Stimulated activated CD4-positive, alpha-beta T cell treated with anti-CD3 and anti-CD28 coated beads, TNF-alpha, amount 100 ng/mL, for 24 hours (primary cell): ENCODE data around the gene TBC1D22A.

Experiments used
- DNase-seq, 3 experiments: peaks; one replicate each; pipeline ENCODE4 v3.0.0-alpha.2; 2020; ENCODE audit warnings: low read depth in 3 of 3

Gene TBC1D22A

DNA sequence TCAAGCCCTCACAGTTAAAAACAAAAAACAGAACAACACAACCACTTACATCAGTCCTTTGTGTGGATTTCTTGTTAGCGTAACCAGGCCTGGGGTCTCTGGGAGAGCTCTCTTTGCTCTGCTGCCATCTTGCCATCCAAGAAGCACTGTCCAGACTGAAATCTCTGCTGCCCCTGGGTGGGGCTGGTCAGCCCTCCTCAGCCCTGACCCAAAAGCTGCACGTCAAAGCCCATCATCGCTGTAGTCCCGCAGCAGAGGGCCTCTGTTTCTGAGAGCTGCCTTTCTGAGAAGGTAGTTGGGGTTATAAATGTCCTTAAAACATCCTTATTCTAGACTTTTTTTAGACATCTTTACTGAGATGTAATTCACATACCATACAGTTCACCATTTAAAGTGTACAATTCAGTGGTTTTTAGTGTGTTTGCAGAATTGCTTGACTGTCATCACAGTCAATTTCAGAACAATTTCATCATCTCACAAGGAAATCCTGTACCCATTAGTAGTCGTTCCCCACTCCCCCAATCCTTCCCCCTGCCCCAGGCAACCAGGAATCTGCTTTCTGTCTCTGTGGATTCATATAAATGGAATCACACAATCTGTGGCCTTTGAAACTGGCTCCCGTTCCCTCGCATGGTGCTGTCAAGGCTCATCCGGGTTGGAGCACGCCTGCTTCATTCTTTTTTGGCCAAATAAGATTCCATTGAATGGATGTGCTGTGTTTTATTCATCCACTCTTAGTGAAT lies 94.9 kb downstream of the TBC1D22A start:
- DNase-seq: no peak

DNA sequence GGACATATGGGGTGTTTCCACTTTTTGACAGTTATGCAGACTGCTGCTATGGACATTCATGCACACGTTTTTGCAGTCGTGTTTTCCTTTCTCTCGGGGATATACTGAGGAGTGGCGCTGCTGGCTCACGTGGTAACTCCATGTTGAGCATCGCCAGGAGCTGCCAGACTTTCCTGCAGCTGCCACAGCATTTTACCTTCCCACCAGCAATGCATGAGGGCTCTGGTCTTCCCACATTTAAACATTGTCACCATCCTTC lies 95.4 kb downstream of the TBC1D22A start:
- no peak for DNase-seq

DNA sequence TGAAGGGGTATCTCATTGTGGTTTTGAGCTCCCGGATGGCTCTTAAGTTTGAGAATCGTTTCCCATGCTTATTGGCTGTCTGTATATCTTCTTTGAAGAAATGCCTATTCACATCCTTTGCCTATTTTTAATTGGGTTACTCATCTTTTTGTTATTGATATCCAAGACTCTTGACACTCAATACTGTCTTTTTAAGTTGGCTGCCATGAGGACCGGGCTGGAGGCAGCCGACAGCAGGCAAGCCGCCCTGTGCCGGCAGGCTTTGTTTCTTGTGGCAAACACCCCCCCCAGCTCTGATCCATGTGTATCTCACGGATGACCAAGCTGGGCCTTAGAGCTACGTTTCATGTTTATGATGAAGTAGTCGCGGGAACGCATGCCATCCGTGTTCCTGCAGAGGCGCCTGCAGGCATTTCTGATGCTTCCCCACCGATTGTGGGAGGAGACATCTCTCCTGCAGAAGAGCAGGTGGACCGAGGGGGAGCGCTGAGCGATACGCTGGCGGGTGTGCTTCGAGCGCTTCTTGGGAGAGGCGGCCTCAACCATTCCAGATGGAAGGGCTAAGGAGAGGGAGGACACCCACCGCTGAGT lies 95.8 kb downstream of the TBC1D22A start:
- DNase-seq: no peak

DNA sequence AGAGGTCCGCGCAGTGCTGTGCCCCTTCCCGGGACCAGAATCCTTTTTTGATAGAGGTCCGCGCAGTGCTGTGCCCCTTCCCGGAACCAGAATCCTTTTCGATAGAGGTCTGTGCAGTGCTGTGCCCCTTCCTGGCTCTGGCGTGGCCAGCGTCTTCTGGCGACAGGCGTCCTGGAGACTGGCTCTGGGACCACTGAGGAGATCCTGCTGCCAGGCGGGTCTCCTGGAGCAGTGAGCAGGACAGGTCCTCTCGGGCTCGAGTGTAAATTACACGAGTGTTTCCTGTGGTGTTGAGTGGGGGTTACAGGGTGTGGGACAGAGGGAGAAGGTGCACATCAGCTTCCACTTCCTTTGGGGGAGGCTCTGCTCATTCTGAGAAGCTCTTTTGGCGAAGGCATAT lies 98.1 kb downstream of the TBC1D22A start:
- DNase-seq: no peak

DNA sequence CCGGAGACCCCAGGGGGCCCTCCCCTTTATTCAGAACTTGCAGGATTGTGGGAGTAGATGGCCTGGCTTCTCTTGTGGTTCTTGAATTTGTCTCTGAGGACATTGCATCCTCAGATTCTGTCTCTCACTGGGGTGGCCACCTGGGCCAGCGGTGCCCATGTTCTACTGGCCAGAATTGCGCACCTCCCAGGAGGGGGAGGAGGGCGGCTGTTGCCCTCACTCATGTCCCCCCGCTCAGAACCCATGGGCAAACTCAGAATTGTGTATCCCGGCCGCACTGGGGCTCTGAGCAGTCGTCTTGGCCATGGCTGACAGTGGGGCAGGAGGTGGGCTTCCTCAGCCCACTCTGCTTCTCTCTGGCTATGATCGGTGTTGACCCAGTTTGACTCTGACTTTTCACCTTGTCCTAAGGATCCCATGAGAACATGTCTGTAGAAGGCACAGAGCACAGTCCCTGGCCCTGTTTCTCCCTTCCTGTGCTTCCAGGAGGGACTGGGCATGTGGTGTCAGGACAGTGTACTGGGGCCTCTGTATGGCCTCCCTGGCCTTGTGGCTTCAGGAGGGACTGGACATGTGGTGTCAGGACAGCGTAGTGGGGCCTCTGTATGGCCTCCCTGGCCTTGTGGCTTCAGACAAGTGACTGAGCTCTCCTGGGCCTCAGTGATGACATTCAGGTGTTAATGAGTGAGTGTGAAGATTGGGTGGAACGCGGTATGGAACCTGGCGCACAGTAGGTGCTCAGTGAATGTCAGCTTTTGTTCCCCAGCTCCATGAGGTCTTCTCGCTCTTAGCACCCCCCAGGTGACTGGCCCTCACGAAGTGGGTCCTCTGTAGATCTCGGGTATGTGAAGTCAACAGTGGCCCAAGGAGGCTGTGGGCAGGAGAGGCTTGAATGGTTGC lies 99.3 kb downstream of the TBC1D22A start:
- no peak for DNase-seq

DNA sequence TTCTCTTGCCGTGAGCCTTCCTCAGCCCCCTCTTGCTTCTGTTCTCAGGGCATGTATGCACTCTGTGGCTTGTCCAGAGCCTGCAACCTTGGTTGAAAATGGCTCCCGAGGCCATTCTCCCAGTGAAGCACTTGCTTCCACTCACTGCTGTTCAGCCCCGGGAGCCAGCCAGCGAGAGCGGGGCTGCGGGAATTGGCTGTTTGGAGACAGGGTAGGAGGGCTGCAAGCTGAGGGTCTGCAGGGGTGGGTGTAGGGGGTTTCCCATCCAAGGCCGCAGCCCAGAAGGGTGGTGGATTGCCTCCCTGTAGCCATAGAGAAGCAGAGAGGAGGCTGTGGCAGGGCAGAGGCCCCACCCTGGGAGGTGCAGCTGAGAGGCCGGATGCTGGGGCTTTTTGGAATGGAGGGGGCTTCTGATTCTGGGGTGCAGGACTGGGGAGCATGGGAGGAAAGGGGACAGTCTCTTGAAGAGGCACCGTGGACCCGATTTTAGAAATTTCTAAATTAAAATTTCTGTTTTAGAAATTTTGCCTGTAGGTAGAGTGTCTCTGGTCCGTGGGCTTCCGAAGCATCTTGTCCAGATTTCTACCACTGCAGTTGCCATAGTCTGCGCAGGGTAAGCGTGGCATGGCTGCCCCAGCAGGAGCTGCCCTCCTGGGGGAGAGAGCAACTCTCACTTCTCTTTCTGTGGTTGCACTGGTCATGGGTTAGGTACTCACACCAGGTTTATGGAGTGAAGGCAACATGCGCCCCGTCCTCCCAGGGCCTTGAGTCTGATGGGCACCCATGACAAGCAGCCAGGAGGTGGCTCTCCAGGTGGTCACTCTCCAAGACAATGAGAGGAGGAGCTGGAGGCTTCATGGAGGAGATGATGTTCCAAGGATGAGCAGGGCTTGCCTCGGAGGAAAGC lies 100.2 kb downstream of the TBC1D22A start:
- DNase-seq: no peak

DNA sequence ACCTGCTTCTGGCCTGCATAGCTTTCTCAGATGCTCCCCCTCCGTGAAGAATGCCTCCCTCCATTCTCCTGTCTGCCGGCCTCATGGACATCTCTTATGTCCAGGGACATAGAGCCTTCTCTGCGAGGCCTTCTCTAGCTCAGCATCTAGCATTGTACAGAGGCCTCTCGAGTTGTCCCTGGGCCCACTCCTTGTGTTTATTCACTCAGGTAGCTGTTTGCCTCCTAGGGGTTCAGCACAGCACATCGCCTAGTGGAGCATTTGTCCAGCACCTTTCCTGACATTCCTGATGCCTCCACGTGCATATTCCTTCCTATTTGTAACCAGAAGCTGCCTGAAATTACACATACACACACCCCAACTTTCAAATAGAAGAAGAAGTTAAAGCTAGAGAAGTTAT lies 101.3 kb downstream of the TBC1D22A start:
- DNase-seq: no peak

DNA sequence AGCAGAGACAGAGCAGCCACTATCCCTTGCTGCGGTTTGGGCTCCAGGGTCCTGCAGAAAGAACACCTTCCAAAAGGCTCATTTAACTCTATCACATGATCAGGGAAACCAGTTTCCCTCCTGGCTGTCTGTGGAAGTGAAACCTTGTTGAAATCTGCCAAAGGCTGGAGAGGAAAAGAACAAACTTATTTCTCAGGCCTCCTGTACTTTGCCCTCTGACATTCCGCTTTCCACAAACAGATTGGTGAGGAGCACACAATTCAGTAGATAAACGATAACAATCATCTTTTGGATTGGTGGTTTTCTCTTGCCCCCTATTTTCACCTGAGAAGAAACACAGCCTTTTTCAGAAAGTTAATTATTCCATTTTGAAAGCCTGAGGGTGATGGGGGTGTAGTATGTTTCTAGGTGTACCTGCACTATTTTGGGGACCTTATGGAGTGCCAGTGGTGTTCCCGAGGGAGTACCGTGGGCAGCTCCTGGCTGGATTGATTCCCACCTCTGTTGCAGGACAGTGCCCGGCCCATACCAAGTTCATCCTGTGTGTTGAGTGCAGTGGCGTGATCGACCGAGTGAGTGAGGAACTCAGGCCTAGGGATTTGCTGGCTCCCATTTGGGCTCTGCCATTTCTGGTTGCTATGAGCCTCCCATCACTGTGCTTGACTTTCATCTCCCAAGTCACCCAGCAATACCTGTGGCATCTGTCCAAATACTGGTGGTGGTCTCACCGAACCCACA lies 102.0 kb downstream of the TBC1D22A start:
- no peak for DNase-seq

DNA sequence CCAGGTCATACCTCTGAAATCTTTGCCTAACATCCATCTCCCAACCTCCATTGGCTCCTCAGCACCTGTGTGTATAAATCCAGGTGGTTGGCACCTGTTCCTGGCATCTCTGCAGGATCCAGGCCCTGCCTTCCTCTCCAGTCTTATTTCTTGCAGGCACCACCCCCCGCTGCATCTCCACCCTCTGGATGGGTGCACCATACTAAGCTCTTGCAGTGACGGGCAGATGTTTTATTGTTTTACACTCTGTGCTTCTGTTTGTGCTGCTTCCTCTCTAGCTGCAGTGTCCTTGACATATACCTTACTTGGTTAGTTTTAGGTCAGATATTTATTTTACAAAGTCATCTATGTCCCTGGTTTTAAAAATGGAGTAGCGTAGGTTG lies 102.6 kb downstream of the TBC1D22A start:
- no peak for DNase-seq

DNA sequence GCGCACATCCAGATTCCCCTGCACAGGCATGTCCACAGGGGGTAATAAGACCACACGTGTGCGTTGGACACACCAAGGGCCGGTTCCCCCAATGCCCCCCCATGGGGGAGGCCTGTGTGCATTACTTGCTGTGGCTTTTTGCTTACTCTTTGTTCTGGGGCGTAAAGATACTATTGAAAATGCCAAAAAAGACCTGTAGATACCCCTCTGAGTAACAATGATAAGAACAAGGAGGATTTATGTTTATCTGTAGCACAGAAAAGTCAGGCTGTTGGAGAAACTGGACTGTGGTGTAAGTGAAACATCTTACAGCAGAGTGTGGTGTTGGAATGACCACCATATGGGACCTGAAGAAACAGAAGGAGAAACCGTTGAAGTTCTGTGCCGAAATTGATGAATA lies 103.2 kb downstream of the TBC1D22A start:
- no peak for DNase-seq

DNA sequence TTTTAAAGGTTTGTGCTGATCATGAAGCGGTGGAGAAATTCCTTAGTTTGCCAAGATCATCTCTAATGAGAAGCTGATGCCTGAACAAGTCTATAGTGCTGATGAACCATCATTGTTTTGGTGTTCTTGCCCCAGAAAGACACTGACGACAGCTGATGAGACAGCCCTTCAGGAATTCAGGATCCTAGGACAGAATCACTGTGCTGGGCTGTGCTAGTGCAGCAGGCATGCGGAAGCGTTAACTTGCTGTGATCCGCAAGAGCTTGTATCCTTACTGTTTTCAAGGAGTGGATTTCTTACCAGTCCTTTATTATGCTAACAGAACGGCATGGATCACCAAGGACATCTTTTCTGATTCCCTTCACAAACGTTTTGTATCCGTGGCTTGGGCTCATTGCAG lies 104.1 kb downstream of the TBC1D22A start:
- DNase-seq: no peak

DNA sequence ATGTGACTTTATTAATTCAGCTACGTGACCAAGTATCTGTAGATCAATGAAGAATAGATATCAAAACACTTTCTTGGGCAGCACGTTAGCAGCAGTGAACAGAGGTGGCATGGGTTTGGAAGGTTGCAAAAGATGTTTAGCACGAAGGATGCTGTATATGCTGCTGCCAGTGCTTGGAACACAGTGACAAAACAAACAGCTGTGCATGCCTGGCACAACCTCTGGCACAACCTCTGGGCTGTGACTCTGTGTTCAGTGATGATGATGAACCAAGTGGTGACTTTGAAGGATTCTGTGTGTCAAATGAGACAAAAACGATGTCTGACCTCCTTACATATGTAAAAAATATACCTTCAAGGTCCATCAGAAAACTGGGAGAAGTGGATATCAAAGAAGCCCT lies 104.7 kb downstream of the TBC1D22A start:
- no peak for DNase-seq

DNA sequence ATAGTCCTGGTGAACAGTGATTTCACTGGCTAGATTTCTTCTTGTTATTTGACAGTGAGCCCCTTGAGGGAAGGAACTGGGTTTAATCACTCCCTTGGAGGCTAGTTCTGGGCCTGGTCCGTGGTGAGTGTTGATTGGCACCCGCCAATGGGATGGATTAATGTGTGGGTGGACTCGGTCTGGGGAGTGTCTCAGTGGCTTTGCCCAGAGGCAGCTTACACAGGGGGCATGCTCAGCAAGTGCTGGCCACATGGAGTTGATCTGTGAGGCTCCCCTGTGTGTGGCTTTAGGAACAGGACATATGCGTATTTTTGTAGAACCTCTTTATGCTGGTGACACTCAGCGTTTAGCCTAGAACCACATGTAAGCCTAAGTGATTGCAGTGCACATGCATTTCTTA lies 106.9 kb downstream of the TBC1D22A start:
- no peak for DNase-seq

DNA sequence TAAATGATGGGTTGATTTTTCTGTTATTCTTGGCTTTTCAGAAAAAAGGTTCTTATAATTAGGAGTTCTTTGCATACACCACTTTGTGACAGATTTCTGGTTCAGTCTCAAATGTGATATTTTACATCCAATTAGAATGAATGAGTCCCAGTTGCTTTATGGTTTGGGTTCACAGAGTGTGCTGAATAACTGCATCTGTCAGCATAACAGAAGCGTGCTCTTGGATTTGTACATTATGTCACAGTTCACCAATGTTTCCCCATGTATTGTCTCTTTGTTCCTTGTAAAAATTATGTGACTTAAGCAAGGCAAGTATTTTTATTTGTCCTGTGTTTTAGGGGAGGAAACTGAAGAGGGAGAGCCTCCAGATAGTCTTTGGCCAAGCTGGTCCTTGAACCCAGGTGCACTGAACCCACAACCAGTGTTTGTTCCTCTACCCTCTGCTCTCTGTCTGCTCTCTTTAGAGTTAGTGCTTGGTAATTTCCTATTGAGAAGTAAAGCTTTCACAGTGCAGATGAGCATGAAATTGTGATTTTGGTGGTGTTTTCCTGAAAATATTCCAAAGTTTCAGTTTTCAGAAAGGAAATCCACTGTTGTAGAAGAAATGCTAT lies 107.5 kb downstream of the TBC1D22A start:
- DNase-seq: no peak

DNA sequence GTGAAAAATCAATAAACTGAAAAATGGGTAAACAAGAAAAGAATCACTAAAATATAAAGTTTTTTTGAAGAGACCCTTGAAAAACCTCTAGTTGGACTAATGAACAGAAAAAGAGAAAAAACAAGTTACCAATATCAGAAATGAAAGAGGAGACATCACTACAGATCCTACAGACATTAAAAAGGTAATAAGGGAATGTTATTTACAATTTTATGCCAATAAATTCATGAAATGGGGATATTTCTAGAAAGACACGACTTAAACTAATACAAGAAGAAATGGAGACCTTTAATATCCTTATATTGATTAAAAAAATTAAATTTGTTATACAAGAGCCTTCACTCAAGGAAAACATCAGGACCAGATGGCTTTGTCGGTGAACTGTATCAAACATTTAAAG lies 109.4 kb downstream of the TBC1D22A start:
- no peak for DNase-seq

DNA sequence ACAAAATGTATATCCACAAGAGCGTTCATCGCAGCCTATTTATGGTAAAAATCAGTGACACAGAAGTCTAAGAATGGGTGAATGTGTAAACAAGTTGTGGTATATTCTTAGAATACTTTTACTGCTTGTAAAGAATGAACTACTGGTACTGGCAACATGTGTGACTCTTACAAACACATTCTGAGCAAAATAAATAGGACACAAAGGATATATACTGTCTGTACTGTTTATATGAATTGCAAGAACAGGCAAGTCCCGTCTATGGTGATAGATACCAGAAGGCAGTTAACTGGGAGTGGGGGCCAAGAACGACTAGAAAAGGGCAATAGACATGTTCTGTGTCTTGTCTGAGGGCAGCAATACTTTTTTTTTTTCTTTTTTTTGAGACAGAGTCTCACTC lies 112.6 kb downstream of the TBC1D22A start:
- DNase-seq: no peak

DNA sequence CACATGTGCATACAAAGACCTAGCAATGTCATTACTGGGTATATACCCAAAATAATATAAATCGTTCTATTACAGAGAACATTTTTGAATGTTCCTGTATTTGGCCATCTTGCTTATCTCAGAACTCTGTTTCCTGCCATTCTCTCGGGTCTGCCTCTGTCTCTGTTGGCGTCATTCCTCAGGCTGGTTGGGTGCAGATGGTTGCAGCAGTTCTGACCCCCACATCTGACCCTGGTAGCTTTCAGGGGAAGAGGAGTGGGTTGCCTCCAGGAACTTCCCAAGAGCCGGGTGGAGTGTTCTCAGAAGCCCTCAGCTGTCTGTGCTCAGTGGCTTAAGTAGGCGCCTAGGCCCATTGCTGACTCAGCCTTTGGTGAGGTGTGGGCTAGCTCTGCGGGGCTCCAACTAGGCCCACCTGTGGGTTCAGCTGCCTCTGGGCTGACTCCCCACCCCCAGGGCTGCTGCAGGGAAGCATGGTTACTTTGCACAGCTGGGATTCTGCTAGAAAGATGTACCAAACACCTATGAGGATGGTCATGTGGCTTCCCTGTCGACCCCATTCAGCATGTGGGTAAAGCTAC lies 114.0 kb downstream of the TBC1D22A start:
- DNase-seq: no peak

DNA sequence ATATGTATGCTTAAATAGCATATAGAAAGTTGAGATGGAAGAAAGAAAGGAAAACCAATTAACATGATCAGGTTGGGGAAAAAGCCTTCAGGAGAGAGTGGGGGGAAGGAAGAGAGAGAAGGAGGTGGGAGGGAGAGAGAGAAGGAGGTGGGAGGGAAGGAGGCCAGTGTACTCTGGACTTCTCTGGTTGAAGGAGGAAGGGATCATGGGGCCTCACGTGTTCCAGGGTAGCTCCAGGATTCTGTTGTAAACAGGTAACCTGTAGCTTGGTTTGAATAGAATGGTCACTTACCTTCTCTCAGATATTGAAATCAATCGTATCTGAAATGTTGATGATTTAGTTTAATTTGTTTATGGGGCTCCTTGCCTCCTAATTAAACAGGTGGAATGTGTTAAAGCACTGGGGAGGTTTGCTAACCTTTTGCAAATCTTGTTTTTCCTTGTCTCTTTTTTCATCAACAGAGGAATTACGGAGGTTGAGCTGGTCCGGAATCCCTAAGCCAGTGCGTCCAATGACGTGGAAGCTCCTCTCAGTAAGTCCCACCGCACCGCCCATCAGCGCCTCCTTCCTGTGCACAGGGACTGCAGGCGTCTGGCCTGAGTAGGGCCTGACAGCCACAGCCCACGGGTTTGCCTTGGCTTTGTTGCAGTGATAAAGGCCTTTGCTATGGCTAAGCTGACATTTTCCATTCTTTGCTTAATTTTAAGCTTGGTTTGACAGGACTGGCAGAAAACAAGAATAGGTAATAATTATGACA lies 115.9 kb downstream of the TBC1D22A start:
- no peak for DNase-seq

DNA sequence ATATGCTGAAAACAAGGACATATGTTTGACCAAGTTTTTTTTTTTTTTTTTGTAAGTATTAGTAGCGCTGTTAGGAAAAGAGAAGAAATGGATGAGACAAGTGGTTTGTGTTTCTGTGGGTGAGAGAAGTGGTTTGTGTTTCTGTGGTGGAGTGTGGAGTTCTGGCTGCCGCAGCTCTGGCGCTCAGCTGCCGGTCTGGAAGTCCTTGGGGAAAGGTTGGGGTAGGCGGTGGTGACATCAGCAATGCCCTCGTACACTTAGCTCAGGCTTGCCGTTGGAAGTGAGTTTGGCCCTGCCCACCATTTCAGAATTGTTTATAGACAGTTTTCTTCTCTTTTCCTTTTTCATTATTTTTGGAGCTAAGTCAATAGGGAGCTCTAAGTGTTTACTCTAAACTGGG lies 116.6 kb downstream of the TBC1D22A start:
- no peak for DNase-seq
